ENCODE measurements around the gene OR1M1. TPM values are rescaled to one million over a fixed set of nuclear protein-coding genes. Genes with fewer than 3 reads are reported as not detected.

OR1M1 gene
- total and polyA plus RNA-seq, 9 of the 15 experiments (the other 6 are each of a cell fraction or from before 2014, with no cell fraction given) = not detected

DNA sequence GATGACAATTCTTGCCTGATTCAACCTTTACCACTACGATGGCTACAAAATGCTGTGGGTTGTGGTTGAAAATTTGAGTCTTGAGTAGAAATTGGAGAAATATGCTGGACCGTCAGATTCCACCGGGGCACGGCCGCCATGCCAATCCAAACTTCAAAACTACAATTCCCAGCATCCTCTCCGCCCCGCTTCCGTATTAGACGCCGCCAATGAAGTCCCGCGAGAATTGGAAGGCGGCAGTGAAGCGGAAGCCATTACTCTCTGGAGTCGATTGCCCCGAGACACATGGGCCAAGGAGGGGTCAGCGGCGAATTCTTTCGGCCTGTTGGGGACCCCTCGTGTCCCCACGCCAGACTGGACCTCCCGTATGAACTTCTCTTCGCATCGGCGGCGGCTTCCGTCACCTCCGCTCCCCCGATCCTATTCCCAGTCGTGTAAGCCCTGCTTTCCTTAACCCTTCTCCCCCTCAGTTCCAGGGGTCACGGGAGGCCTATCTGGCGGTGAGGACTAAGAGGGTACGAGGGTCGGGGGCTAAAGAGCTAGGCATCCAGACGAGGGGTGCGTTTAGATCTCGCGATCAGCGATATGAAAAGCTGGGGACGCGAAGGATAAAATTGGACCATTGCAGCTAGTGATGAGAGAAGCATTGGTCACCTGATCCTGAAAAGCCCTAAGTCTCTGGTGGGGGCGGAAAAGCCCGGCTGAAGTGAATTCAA is 53.5 kb downstream of the OR1M1 start, which contains the start of gene ZNF317 (continued):
- TF ChIP-seq ZBTB40 (IDR thresholded peaks at IDR 0.05) (peak; percentile 85), ZBTB40 (CRISPR knock-in tag; IDR thresholded peaks at IDR 0.05) (no peak), ZBTB12 (CRISPR knock-in tag; IDR thresholded peaks at IDR 0.05) (0 out of 2 replicates have a peak, but pooled peaks have one; percentile 35), ZNF354B (CRISPR knock-in tag; IDR thresholded peaks at IDR 0.05) (no peak), ELF4 (CRISPR knock-in tag; IDR thresholded peaks at IDR 0.05) (peak; percentile 98), ZNF253 (CRISPR knock-in tag; conservative IDR thresholded peaks at IDR 0.05) (no peak), ZNF212 (CRISPR knock-in tag; IDR thresholded peaks at IDR 0.05) (0 out of 2 replicates have a peak, but pooled peaks have one; percentile 57), SMAD2 (IDR thresholded peaks at IDR 0.05; ENCODE audit: low read depth, low read length) (no peak)
- TF ChIP-seq, protein P1, sequence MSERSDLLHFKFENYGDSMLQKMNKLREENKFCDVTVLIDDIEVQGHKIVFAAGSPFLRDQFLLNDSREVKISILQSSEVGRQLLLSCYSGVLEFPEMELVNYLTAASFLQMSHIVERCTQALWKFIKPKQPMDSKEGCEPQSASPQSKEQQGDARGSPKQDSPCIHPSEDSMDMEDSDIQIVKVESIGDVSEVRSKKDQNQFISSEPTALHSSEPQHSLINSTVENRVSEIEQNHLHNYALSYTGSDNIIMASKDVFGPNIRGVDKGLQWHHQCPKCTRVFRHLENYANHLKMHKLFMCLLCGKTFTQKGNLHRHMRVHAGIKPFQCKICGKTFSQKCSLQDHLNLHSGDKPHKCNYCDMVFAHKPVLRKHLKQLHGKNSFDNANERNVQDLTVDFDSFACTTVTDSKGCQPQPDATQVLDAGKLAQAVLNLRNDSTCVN (CRISPR knock-in tag; IDR thresholded peaks at IDR 0.05) = no peak
- TF ChIP-seq, protein P2, sequence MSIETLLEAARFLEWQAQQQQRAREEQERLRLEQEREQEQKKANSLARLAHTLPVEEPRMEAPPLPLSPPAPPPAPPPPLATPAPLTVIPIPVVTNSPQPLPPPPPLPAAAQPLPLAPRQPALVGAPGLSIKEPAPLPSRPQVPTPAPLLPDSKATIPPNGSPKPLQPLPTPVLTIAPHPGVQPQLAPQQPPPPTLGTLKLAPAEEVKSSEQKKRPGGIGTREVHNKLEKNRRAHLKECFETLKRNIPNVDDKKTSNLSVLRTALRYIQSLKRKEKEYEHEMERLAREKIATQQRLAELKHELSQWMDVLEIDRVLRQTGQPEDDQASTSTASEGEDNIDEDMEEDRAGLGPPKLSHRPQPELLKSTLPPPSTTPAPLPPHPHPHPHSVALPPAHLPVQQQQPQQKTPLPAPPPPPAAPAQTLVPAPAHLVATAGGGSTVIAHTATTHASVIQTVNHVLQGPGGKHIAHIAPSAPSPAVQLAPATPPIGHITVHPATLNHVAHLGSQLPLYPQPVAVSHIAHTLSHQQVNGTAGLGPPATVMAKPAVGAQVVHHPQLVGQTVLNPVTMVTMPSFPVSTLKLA (conservative IDR thresholded peaks at IDR 0.05) = peak; percentile 53 to 75
- TF ChIP-seq, protein P3, sequence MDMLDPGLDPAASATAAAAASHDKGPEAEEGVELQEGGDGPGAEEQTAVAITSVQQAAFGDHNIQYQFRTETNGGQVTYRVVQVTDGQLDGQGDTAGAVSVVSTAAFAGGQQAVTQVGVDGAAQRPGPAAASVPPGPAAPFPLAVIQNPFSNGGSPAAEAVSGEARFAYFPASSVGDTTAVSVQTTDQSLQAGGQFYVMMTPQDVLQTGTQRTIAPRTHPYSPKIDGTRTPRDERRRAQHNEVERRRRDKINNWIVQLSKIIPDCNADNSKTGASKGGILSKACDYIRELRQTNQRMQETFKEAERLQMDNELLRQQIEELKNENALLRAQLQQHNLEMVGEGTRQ (CRISPR knock-in tag; IDR thresholded peaks at IDR 0.05) = peak; percentile 61

Data from K562 (cell line).